Measurements from ENCODE around the gene MYL12B.

DNA sequence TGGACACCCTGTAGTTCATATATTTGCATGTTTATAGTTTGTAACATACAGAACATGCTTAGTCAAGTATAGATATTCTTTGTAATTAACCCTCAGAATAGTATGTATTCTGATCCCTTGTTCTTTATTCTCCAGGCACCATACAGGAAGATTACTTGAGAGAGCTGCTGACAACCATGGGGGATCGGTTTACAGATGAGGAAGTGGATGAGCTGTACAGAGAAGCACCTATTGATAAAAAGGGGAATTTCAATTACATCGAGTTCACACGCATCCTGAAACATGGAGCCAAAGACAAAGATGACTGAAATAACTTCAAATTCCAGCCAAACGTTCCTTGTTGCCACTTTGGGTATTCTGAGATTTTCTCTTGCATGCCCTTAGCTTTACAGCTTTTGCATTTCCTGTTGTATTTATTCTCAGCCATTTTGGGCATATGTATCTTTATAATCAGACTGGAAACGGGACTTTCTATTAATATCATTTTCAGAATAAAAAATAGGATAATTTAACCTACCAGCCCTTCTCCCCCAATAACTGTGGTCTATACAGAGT is 6.2 kb upstream of the MYL12B start:
- TF ChIP-seq EZH2 (IDR thresholded peaks at IDR 0.05): no peak
- TF ChIP-seq POLR2AphosphoS5 (IDR thresholded peaks at IDR 0.05; ENCODE audit: borderline replicate concordance, low read depth, low read length): no peak
- no peak for TF ChIP-seq FOXP2 (optimal IDR thresholded peaks at IDR 0.05; ENCODE audit: control extremely low read depth, extremely low read length, insufficient read depth)
